Suppressor macrophage treated with lipopolysaccharide for 1 hour (primary cell): ENCODE measurements around the gene GRID1.
A peak's percentile ranks its signal among the peaks of the same experiment; 100 is the strongest.

Experiments
- DNase-seq, 3 donors: peaks; one replicate each; pipeline ENCODE4 v3.0.0-alpha.2; 2020 to 2022

The GRID1 gene

GRCh38 chr10:86225103-86225782, 141.4 kb downstream of the GRID1 start:
- DNase-seq, result peak; percentile 71 to 89 (median 86)

GRCh38 chr10:86224354-86225102, 142.1 kb downstream of the GRID1 start:
- peak; percentile 66 to 74 (median 69) for DNase-seq

- DNase-seq, result no peak
These were observed 143.3 kb downstream of the GRID1 start for GRCh38 chr10:86223256-86223655.

GRCh38 chr10:86222687-86223086, 143.9 kb downstream of the GRID1 start:
- no peak for DNase-seq

GRCh38 chr10:86222336-86222650, 144.3 kb downstream of the GRID1 start:
- DNase-seq, result no peak

GRCh38 chr10:86221442-86222335, 144.9 kb downstream of the GRID1 start:
- DNase-seq, result no peak

GRCh38 chr10:86220626-86221025, 146.0 kb downstream of the GRID1 start:
- no peak for DNase-seq

- DNase-seq, result no peak
These were observed 147.3 kb downstream of the GRID1 start for GRCh38 chr10:86219271-86219670.

- no peak for DNase-seq
These were observed 147.8 kb downstream of the GRID1 start for GRCh38 chr10:86218842-86219241.

GRCh38 chr10:86218160-86218559, 148.4 kb downstream of the GRID1 start:
- DNase-seq, result no peak

- no peak for DNase-seq
These were observed 149.1 kb downstream of the GRID1 start for GRCh38 chr10:86217371-86218080.

GRCh38 chr10:86216886-86217285, 149.7 kb downstream of the GRID1 start:
- DNase-seq, result no peak

- DNase-seq, result no peak
These were observed 150.9 kb downstream of the GRID1 start for GRCh38 chr10:86215712-86216111.

GRCh38 chr10:86215046-86215445, 151.5 kb downstream of the GRID1 start:
- no peak for DNase-seq

- no peak for DNase-seq
These were observed 153.4 kb downstream of the GRID1 start for GRCh38 chr10:86213148-86213547.

- no peak for DNase-seq
These were observed 154.2 kb downstream of the GRID1 start for GRCh38 chr10:86212391-86212700.

- DNase-seq, result no peak
These were observed 154.8 kb downstream of the GRID1 start for GRCh38 chr10:86211691-86212390.

GRCh38 chr10:86210416-86210815, 156.2 kb downstream of the GRID1 start:
- DNase-seq, result no peak

GRCh38 chr10:86209726-86210125, 156.9 kb downstream of the GRID1 start:
- no peak for DNase-seq

- DNase-seq, result no peak
These were observed 159.4 kb downstream of the GRID1 start for GRCh38 chr10:86207226-86207625.

- no peak for DNase-seq
These were observed 160.4 kb downstream of the GRID1 start for GRCh38 chr10:86206240-86206579.
